SK-N-SH (cell line): ENCODE data around the gene RNU7-1. TPM values are rescaled to one million over a fixed set of nuclear protein-coding genes. Genes with fewer than 3 reads are reported as not detected.

Experiments used
- CTCF ChIA-PET: fragments of 300-600, 350-600 bp; formaldehyde crosslinking; extraction: SDS; loops from one replicate; lab custom pipeline; 2021; lab: Yijun Ruan, JAX
- POLR2A ChIA-PET: fragments of 350-600 bp; sonication (Branson Sonifier 250); formaldehyde crosslinking; extraction: SDS; loops from one replicate; lab custom pipeline; 2020; ENCODE audit warnings: antibody characterized with exemption, inconsistent platforms; lab: Yijun Ruan, JAX
- DNase-seq: peaks from one replicate; pipeline ENCODE4 v3.0.0; 2012
- H2AFZ ChIP-seq: fragments of 200-600 bp; sonication (generic); 2 replicates; pipeline ENCODE4 v1.8.1; 2016; ENCODE audit warnings: antibody characterized with exemption, mild to moderate bottlenecking, low read depth
- H3F3A ChIP-seq: fragments of 200-600 bp; sonication (generic); replicated peaks from 2 replicates; pipeline ENCODE3; 2016; ENCODE audit warnings: antibody characterized with exemption, mild to moderate bottlenecking; ENCODE audit not compliant: insufficient read depth
- H3K27ac ChIP-seq, 2 experiments: fragments of 200-500 bp in 1 of 2; fragments of 200-600 bp in 1 of 2; sonication (Bioruptor generic) in 1 of 2; sonication (generic), shearing (Covaris generic) in 1 of 2; 2 replicates each; pipeline versions ENCODE4 v1.5.1 to v1.6.1; 2014 to 2016; ENCODE audit warnings: low read depth in 2 of 2, inconsistent platforms in 1 of 2, low read length in 1 of 2, mild to moderate bottlenecking in 1 of 2, mixed read lengths in 1 of 2
- H3K27me3 ChIP-seq: fragments of 200-600 bp; sonication (generic), shearing (Covaris generic); 2 replicates; pipeline ENCODE4 v1.6.1; 2016; ENCODE audit warnings: mixed run types; ENCODE audit not compliant: insufficient read depth
- H3K36me3 ChIP-seq, 2 experiments: fragments of 200-500 bp in 1 of 2; fragments of 200-600 bp in 1 of 2; sonication (Bioruptor generic) in 1 of 2; sonication (generic) in 1 of 2; replicated peaks in 1 of 2; 2 replicates each; pipeline versions ENCODE3 to v1.5.1; 2014 to 2016; ENCODE audit warnings: low read length in 1 of 2, mild to moderate bottlenecking in 1 of 2; ENCODE audit not compliant: insufficient read depth in 2 of 2, control insufficient read depth in 1 of 2
- H3K4me1 ChIP-seq, 2 experiments: fragments of 200-500 bp in 1 of 2; fragments of 200-600 bp in 1 of 2; sonication (Bioruptor generic) in 1 of 2; sonication (generic), shearing (Covaris generic) in 1 of 2; 2 replicates each; pipeline versions ENCODE4 v1.5.1 to v1.6.1; 2014 to 2016; ENCODE audit warnings: low read depth in 1 of 2, low read length in 1 of 2, mixed run types in 1 of 2; ENCODE audit not compliant: insufficient read depth in 2 of 2, control insufficient read depth in 1 of 2
- H3K4me2 ChIP-seq: fragments of 200-600 bp; sonication (generic), shearing (Covaris generic); 2 replicates; pipeline ENCODE4 v1.6.1; 2017; ENCODE audit warnings: mixed run types
- H3K4me3 ChIP-seq, 2 experiments: fragments of 200-500 bp in 1 of 2; fragments of 200-600 bp in 1 of 2; sonication (Bioruptor generic) in 1 of 2; sonication (generic), shearing (Covaris generic) in 1 of 2; 2 replicates each; pipeline versions ENCODE4 v1.5.1 to v1.8.1; 2014 to 2016; ENCODE audit warnings: low read depth in 2 of 2, inconsistent platforms in 1 of 2, low read length in 1 of 2, mild to moderate bottlenecking in 1 of 2, mixed read lengths in 1 of 2, moderate library complexity in 1 of 2
- H3K79me2 ChIP-seq: fragments of 200-600 bp; sonication (generic); 2 replicates; pipeline ENCODE4 v1.8.1; 2017; ENCODE audit warnings: mild to moderate bottlenecking; ENCODE audit not compliant: insufficient read depth
- H3K9ac ChIP-seq: fragments of 200-600 bp; sonication (generic); 2 replicates; pipeline ENCODE4 v1.6.1; 2017; ENCODE audit warnings: mixed run types
- H3K9me2 ChIP-seq: fragments of 200-600 bp; sonication (generic); 2 replicates; pipeline ENCODE4 v1.6.1; 2017; ENCODE audit warnings: mixed run types
- H3K9me3 ChIP-seq: fragments of 200-600 bp; sonication (generic); 2 replicates; pipeline ENCODE4 v1.6.1; 2017; ENCODE audit warnings: mixed run types, mild to moderate bottlenecking, moderate library complexity
- H4K20me1 ChIP-seq: fragments of 200-600 bp; sonication (generic); 2 replicates; pipeline ENCODE4 v1.6.1; 2017; ENCODE audit warnings: mild to moderate bottlenecking, mixed run types; ENCODE audit not compliant: insufficient read depth
- CTCF ChIP-seq: fragments of 200-600 bp; sonication (generic); IDR thresholded peaks from 2 replicates; pipeline ENCODE4 v1.6.1; 2017; ENCODE audit warnings: antibody characterized with exemption, mild to moderate bottlenecking, moderate library complexity
- ELF1 ChIP-seq: IDR thresholded peaks from 2 replicates; pipeline ENCODE4 v1.4.0; 2012
- FOXM1 ChIP-seq: IDR thresholded peaks from 2 replicates; pipeline ENCODE4 v1.4.0; 2012; ENCODE audit warnings: low read depth, mild to moderate bottlenecking
- IRF3 ChIP-seq: fragments of 150-350 bp; IDR thresholded peaks from 2 replicates; pipeline ENCODE4 v1.6.1; 2016; ENCODE audit warnings: mild to moderate bottlenecking, low read depth, low read length
- NRF1 ChIP-seq: IDR thresholded peaks from 2 replicates; pipeline ENCODE4 v1.6.1; 2012; ENCODE audit warnings: low read depth, mild to moderate bottlenecking, low read length
- RAD21 ChIP-seq: IDR thresholded peaks from 2 replicates; pipeline ENCODE4 v1.6.1; 2012; ENCODE audit warnings: mild to moderate bottlenecking, low read length
- RFX5 ChIP-seq: IDR thresholded peaks from 2 replicates; pipeline ENCODE4 v1.6.1; 2012; ENCODE audit warnings: mild to moderate bottlenecking, improper control_type of control experiment, low read length
- TCF12 ChIP-seq: IDR thresholded peaks from 2 replicates; pipeline ENCODE4 v1.4.0; 2012
- USF2 ChIP-seq: fragments of 150-350 bp; IDR thresholded peaks from 2 replicates; pipeline ENCODE4 v1.6.1; 2017; ENCODE audit warnings: antibody characterized with exemption, low read length, low read depth, borderline replicate concordance
- WGBS: methylation state at CpG from one replicate; pipeline ENCODE4 v1.1.6; 2017; ENCODE audit warnings: low lambda C conversion rate; 5-methylcytosine and 5-hydroxymethylcytosine counted together
- polyA plus RNA-seq, 3 experiments: library from polyadenylated mRNA; depleted of rRNA; stranded (reverse); fragments of >200 nt; gene quantifications; 2 replicates each; pipeline ENCODE4 v1.2.3, GENCODE V29; 2012
- TF ChIP-seq, protein P1 (sequence below): IDR thresholded peaks from 2 replicates; pipeline ENCODE4 v1.4.0; 2012; ENCODE audit warnings: low read depth, borderline replicate concordance
- TF ChIP-seq, protein P2 (sequence below): IDR thresholded peaks from 2 replicates; pipeline ENCODE4; 2012

Gene RNU7-1
- polyA plus RNA-seq, 1 of the 3 experiments (the other 2 are of a cell fraction): not detected

- no peak overlapping the region for H3K27ac ChIP-seq
- H3K4me3 ChIP-seq: no peak overlapping the region
- TF ChIP-seq FOXM1 (no peak), CTCF (no peak), USF2 (no peak), IRF3 (no peak), RAD21 (no peak), ELF1 (no peak), TCF12 (no peak), NRF1 (no peak), RFX5 (no peak)
- TF ChIP-seq, protein P1, sequence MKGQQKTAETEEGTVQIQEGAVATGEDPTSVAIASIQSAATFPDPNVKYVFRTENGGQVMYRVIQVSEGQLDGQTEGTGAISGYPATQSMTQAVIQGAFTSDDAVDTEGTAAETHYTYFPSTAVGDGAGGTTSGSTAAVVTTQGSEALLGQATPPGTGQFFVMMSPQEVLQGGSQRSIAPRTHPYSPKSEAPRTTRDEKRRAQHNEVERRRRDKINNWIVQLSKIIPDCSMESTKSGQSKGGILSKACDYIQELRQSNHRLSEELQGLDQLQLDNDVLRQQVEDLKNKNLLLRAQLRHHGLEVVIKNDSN: no peak
- TF ChIP-seq, protein P2, sequence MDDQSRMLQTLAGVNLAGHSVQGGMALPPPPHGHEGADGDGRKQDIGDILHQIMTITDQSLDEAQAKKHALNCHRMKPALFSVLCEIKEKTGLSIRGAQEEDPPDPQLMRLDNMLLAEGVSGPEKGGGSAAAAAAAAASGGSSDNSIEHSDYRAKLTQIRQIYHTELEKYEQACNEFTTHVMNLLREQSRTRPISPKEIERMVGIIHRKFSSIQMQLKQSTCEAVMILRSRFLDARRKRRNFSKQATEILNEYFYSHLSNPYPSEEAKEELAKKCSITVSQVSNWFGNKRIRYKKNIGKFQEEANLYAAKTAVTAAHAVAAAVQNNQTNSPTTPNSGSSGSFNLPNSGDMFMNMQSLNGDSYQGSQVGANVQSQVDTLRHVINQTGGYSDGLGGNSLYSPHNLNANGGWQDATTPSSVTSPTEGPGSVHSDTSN: no peak
- H3K36me3 ChIP-seq: peaks cover 16 to 37% of the 10 kb centered on the region in 2 experiments
- peak; percentile 38 for DNase-seq
- no peaks in the 10 kb centered on the region for H3K27me3 ChIP-seq
- POLR2A ChIA-PET: interaction anchor here (6.8 kb wide), 1 partner anchor 18 kb away, joined by 62 read pairs; the partner anchor contains the start of genes C12orf57 and RNU7-1
- no peaks in the 10 kb centered on the region for H3K9me2 ChIP-seq
- H3K4me1 ChIP-seq: peaks cover 0 to 9% of the 10 kb centered on the region in 2 experiments; a peak in 2 of 4 replicates
- H3K9me3 ChIP-seq: no peaks in the 10 kb centered on the region
- WGBS: 97% methylated on average over 26 of the region's 32 CpGs
- no peak overlapping the region for H2AFZ ChIP-seq
- H3F3A ChIP-seq: peaks cover 29% of the 10 kb centered on the region
- CTCF ChIA-PET: interaction anchor here (0.8 to 8.0 kb wide), 11 partner anchors 9 to 492 kb away, joined by 3 to 114 read pairs (median 6); partner anchors contain the start of genes C12orf57, C1RL and RNU7-1
- H3K79me2 ChIP-seq: peaks cover 5% of the 10 kb centered on the region; the same call in 1 of the 2 replicates
- H3K4me2 ChIP-seq: no peak overlapping the region
- H4K20me1 ChIP-seq: no peaks in the 10 kb centered on the region
- H3K9ac ChIP-seq: no peak overlapping the region
Observed at GRCh38 chr12:6963016-6963731, 19.6 kb downstream of the RNU7-1 start.
